Left cardiac atrium (tissue), 4 donors: ENCODE data around the gene GLS2. TPM values are rescaled to one million over a fixed set of nuclear protein-coding genes. Genes with fewer than 3 reads are reported as not detected.
A peak's percentile ranks its signal among the peaks of the same experiment; 100 is the strongest.
"Not testable (repeated sequence)": the region's sequence is repeated elsewhere in the genome, so short reads cannot be mapped to it uniquely, and the experiment has no call there.

ENCODE experiments used
- ATAC-seq, 2 donors: fragments of 200-7000 bp; cut with Tn5 transposase; one replicate each; pipeline ENCODE4 v1.9.1; 2020; ENCODE audit warnings: mild to moderate bottlenecking in 2 of 2, moderate library complexity in 2 of 2
- DNase-seq: peaks from one replicate; pipeline ENCODE4 v3.0.0-alpha.2; 2020
- intact Hi-C, 2 donors: fragments of 100-400 bp; cut with DNase I; formaldehyde crosslinking; loops; one replicate each; pipeline versions ENCODE4 v1.14.1 to v1.15.1; 2022 to 2023
- long read RNA-seq: library from polyadenylated mRNA; unstranded; transcript quantifications from one replicate; pipeline ENCODE4 v2.0.0, GENCODE V29; 2021
- total RNA-seq, 2 donors: library from RNA; stranded (reverse); fragmentation: NEBNext Ultra II Directional; extraction: Animal tissue kit (Norgen Biotek cat#: 25700); gene quantifications; one replicate each; pipeline ENCODE4 v1.2.1, GENCODE V29; 2021
- donor health status: DM: no; HTN: yes; CAD: no.
- donor health status: DM: no; HTN: yes; CAD: no; lungs with severe emphysema.
- donor health status: DM: yes; HTN: yes; CAD: no.
- donor health status: Dilated cardiomyopathy.

Gene GLS2
- total RNA-seq = under 1 TPM; 0.35 to 0.42 TPM
- long read RNA-seq, partial matches to known transcripts = 0 of 2 reads
- long read RNA-seq, other reads (novel, unspliced or antisense) = 2 of 2 reads

DNA sequence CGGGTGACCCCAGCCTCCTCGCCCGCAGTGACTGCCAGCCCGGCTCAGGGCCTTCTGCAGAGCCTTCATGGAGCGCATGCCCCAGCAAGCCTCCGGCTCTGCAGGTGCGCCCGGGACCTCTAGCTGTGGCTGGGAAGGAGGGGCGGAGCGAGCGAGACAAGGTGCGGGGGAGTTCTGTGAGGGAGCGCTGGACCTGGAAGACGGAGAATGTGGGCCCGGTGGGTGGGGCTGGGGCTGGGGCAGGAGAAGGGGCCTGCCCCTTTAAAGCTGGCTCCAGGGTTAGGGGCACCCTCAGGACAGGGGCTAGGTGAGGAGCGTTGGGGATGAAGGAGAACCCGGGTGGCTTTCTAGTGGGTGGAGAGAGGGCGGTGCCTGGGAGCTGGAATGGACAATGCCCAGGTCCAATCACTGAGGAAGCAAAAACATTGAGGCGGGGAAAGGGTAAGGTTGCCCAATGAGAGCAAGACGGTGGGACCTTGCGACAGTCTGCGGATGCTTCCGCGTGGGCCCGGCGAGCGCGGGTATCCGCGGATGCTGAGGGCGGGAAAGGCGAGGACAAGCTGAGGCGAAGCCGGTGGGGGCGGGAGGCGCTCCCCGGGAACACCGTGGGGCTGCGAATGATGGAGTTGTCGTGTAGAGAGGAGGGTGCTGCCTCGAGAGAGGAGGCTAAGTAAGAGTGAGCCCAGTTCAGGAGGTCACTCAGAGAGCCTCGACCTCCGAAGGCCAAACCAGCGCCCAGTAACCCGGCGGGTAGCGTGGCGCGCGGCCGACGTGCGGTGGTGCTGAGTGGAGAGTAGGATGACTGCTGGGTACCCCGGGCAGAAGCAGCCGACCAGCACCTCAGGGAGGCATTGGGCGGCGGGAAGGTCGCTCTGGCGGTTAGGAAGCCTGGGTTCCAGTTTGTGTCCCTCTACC is at the start of gene GLS2:
Gene GLS2 (minus strand): TSS at position 121 of the 915 bp plus-strand sequence. CDS start 43 bp downstream, at position 78.
- DNase-seq (peak; percentile 82), ATAC-seq (peak; percentile 98 to 99)
- intact Hi-C loops = no loop called here

DNA sequence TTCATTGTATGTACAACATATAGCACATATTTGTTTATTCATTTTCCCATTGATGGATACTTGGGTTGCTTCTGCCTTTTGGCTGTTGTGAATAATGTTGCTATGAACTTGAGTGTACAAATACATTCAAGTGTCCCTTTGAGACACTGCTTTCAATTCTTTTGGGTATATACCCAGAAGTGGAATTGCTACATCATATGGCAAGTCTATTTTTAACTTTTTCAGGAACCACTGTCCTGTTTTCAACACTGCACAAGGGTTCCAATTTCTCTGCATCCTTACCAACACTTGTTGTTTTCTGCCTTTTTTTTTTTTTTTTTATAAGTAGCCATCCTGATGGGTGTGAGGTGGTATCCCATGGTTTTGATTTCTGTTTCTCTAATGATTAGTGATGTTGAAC is 49.6 kb upstream of the GLS2 start:
- ATAC-seq = no peak
- intact Hi-C loops = no loop called here
- no peak for DNase-seq

DNA sequence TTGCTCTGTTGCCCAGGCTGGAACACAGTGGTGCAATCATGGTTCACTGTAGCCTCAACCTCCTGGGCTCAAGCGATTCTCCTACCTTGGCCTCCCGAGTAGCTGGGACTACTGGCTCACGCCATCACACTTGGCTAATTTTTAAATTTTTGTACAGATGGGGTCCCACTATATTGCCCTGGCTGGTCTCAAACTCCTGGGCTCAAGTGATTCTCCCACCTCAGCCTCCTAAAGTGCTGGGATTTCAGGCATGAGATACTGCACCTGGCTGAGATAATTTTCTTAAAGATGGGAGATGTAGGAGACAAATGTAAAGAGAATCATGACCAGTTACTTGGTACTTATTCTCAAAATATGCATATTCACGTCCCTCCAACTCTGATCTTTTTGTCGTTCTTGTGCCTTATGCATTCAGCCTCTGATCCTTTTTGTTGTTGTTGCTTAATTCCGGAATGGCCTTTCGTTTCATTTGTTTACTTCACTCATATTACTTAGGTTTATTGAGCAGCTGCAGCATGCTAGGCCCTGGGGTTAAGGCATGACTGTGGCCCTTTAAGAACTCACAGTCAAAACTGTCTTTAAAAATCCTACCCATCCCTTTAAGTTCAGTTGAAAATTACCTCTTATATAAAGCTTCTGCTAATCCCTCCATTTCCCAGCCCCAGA is 42.6 kb upstream of the GLS2 start:
- no peak for ATAC-seq
- no peak for DNase-seq

DNA sequence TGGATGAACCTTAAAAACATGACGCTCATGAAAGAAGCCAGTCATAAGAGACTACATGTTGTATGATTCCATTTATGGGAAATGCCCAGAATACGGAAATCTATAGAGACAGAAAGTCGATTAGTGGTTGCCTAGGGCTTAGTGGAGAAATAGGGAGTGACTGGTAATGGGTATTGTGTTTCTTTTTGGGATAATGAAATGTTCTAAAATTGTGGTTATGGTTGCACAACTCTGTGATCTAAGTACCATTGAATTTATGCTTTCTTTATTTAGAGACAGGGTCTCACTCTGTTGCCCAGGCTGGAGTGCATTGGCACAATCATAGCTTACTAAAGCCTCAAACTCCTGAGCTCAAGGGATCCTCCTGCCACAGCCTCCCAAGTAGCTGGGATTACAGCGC is 41.7 kb upstream of the GLS2 start:
- intact Hi-C loops = no loop called here
- no peak for DNase-seq
- no peak for ATAC-seq

More for the DNA sequence above, 42.6 kb upstream of the GLS2 start:
- intact Hi-C loops = no loop called here

DNA sequence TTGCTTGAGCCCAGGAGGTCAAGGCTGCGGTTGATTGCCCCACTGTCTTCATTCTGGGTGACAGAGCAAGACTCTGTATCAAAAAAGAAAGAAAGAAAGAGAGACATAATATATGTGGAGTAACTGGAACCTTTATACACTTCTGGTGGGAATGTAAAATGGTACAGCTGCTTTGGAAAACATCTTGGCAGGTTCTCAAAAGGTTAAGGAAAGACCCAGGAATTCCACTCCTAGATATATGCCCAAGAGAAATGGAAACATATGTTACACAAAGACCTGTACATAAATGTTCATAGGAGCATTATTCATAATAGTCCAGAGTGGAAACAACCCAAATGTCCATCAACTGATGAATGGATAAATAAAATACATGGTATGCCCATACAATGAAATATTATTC is 40.9 kb upstream of the GLS2 start:
- intact Hi-C loops = no loop called here
- ATAC-seq = no peak
- no peak for DNase-seq

DNA sequence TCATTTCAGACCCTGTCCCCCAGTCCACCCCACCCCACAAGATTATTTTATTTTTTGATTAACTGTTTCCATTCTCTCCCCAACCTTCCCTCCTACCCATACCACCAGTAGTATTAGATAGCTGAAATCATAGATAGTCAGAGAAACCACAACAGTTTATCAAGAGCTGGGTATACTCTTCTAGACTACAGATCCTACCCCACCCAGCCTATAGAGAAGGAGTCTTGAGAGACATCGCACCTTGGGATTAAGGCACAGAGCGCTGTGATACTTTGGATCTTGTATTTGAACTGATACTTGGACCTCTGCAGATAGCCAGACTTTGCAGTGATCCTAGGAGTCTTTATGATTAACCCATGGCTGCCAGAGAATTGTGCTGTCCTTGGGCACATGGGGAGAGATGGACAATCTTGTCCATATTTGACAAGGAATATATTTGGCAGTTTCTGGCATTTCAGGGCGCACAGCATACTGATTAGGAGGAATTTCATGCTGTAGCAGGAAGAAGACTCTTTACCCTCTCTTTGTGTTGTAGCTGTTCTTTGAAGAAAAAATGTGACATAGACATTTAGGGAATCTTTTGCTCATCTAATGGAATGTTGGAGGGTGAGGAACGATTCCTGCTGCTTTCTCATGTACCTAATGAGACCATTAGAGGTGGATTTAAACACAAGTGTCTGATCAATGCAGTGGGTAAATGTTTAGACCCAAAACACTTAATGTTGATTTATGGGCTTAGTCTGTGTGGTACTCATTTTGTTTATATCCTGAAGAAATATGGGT is 34.6 kb upstream of the GLS2 start:
- intact Hi-C loops = loop anchor here in 1 of 2 donors (5.0 kb wide), 1 partner anchor 110 kb away; the partner anchor contains the start of gene BAZ2A
- no peak for DNase-seq
- peak in 1 of 2 donors; percentile 2 for ATAC-seq

DNA sequence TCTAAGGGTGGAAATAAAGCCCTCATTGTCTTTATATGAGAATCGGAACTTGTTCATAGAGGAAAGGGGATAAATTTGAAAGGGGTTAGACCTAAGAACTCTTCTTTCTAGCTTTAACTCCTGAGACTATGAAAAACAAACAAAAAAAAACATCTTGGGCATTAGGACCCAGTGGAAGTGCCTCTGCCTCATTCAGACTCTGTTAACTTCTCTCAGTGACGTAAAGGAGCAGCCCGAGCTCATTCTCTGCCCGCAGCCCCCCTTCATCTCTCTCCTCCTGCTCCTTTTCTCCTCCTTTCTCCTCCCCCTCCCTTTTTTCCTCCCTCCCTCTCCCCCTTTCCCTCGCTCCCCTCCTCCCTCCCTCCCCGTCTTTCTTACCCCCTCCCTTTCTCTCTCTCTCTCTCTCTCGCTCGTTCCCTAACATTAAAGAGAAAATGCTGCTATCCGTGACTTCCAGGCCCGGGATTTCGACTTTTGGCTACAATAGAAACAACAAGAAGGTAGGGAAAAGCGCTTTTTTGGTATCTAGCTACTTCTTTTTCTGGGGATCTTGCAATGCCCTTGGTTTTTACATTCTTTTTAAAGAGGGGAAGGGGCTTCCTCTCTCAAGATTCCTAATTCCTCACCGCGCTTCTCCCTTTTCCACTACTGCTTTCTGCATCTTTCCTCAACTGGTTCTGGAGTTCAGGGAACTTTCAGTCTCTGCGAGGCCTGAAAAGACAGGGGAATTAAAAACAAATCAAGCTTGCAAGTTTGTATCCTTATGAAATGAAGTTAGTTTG is 33.8 kb upstream of the GLS2 start, which contains the start of gene RBMS2:
Gene RBMS2 (plus strand): TSS at position 231 of the 782 bp plus-strand sequence. CDS start 204 bp downstream, at position 435.
- intact Hi-C loops = loop anchor here in 1 of 2 donors (5.0 kb wide), 1 partner anchor 111 kb away; the partner anchor contains the start of gene BAZ2A
- peak; percentile 96 to 98 for ATAC-seq
- peak; percentile 82 for DNase-seq

DNA sequence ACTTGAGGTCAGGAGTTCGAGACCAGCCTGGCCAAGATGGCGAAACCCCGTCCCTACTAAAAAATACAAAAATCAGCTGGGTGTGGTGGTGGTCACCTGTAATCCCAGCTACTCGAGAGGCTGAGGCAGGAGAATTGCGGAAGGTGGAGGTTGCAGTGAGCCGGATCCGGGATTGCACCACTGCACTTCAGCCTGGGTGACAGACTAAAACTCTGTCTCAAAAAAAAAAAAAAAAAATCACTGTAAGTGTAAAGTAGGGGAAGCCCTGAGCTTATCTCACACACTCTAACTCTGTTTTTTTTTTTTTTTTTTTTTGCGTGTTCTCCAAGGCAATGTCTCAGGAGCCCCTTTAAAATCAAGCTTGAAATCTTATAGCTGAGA is 33.2 kb upstream of the GLS2 start:
- DNase-seq (peak; percentile 35), ATAC-seq (peak; percentile 18 to 55)
- intact Hi-C loops = loop anchor here in 1 of 2 donors (5.0 kb wide), 1 partner anchor 111 kb away; the partner anchor contains the start of gene BAZ2A

DNA sequence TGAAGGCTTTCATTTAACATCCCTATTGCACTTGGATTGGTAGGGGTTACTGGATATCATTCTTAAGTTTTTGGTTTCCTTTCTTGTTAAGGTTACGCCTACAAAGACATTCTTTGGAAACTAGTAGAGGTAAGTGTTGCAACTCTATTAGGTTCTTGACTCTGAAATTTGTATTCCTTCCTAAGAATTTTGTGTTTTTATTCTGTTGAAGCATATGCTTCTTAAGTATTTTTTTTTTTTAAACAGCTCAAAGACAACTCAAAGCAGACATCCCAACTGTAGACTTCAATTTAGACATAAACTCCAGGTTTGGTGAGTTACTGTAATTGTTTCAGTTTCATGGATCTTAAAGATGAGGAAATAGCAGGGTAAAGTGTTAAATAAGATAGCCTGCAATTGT is 32.5 kb upstream of the GLS2 start:
- intact Hi-C loops = loop anchor here in 1 of 2 donors (5.0 kb wide), 1 partner anchor 112 kb away; the partner anchor contains the start of gene BAZ2A
- ATAC-seq = peak in 1 of 2 donors; percentile 44
- DNase-seq = no peak

DNA sequence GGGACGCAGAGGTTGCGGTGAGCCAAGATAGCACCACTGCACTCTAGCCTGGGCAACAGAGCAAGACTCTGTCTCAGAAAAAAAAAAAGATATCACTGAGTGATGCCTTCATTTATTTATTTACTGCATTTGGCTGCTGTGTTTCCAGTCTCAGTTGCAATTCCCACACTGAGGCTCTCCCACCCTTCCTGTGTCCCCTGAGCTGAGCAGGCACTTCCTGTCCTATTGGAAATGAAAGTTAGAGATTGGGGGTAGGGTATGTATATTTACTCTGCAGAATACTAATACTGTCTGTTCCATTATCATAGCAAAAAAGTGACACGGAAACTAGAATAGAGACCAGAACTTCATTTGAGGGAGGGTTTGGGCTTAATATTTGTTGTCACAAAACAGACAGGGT is 32.1 kb upstream of the GLS2 start:
- DNase-seq (peak; percentile 43), ATAC-seq (peak in 1 of 2 donors; percentile 20)
- intact Hi-C loops = loop anchor here in 1 of 2 donors (5.0 kb wide), 1 partner anchor 112 kb away; the partner anchor contains the start of gene BAZ2A

DNA sequence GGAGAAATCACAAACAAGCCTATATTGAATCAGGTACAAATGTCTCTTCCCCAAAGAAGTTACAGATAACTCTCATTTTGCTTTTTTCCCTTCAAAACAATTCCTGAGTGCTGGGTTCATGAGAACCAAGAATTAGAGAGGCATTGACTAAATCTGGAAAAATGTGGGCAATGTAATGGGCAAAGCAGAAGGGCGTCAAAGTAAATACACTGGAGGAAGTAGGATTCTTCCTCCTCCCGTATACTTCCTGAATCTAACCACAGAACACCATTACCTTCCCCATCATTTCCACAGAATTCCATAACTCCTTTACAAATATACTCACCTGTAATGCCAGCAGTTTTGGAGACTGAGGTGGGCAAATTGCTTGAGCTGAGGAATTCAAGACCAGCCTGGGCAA is 30.6 kb upstream of the GLS2 start:
- DNase-seq = no peak
- ATAC-seq = no peak
- intact Hi-C loops = no loop called here

DNA sequence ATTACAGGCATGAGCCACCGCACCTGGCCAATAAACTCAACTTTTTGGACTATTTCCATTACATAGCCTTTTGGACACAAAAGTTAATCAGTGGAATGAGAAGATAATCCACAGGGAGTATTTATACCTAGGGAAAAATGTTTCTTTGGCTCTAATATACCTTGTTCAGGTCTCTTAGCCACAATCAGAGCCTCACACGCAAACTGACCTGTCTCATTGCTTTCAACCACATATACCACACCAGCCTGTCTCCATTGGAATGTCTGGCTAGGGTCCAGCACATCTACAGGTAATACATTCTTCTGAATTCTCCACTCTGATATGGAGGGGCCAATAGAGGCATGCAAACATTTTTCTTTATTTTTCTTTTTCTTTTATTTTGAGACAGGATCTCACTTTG is 29.9 kb upstream of the GLS2 start:
- DNase-seq = no peak
- ATAC-seq = no peak
- intact Hi-C loops = loop anchor here in 1 of 2 donors (2.0 kb wide), 1 partner anchor 53 kb away; no protein-coding TSS in a partner anchor

DNA sequence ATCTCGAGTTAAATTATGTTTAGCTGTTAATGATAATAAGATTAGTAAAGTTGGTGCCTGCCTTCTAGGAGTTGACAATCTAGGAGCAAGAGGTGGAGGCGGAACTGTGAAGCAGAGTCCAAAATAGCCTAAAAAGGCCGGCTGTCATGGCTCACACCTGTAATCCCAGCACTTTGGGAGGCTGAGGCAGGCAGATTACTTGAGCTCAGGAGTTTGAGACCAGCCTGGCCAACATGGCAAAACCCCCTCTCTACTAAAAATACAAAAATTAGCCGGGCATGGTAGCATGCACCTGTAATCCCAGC is 26.0 kb upstream of the GLS2 start:
- DNase-seq = not testable (repeated sequence)
- peak; percentile 8 to 18 for ATAC-seq
- intact Hi-C loops = loop anchor here in 1 of 2 donors (2.0 kb wide), 1 partner anchor 59 kb away; no protein-coding TSS in a partner anchor

DNA sequence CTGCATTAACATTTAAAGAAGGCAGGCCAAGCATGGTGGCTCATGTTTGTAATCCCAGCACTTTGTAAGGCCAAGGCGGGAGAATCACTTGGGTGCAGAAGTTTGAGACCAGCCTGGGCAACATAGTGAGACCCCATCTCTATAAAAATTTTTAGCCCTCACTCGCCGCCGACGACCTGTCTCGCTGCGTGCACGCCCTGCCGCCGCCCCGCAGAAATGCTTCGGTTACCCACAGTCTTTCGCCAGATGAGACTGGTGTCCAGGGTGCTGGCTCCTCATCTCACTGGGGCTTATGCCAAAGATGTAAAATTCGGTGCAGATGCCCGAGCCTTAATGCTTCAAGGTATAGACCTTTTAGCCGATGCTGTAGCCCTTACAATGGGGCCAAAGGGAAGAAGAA is 22.8 kb upstream of the GLS2 start:
- DNase-seq = no peak
- no peak for ATAC-seq
- intact Hi-C loops = no loop called here

DNA sequence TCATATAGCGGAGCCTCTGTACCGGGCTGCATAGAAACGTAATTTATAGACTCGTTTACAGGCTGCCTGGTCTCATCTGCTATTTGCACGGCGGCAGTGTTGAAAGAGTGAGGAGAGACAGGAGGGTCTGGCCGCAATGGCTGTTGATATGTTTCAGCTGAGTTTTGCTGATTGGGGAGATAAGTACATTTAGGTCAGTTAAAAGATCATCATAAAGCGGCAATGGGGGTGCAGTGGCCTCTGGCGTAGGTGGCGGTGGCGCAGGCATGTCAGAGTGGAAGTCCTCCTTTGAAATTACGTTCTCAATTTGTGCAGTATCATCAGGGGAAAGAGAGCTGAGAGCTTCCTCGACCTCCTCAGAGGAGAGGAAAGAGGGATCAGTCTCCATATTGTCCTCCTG is 11.9 kb upstream of the GLS2 start:
- intact Hi-C loops, DNase-seq, ATAC-seq: not testable (repeated sequence)

DNA sequence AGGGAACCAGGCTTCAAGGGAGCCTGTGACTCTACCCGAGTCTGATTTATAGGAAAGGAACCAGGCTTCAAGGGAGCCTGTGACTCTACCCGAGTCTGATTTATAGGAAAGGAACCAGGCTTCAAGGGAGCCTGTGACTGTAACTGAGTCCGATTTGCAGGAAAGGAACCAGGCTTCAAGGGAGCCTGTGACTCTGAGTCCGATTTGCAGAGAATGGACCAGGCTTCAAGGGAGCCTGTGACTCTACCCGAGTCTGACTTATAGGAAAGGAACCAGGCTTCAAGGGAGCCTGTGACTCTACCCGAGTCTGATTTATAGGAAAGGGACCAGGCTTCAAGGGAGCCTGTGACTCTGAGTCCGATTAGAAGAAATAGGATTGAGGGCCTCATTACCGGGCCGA is 11.5 kb upstream of the GLS2 start:
- intact Hi-C loops, ATAC-seq, DNase-seq: not testable (repeated sequence)

DNA sequence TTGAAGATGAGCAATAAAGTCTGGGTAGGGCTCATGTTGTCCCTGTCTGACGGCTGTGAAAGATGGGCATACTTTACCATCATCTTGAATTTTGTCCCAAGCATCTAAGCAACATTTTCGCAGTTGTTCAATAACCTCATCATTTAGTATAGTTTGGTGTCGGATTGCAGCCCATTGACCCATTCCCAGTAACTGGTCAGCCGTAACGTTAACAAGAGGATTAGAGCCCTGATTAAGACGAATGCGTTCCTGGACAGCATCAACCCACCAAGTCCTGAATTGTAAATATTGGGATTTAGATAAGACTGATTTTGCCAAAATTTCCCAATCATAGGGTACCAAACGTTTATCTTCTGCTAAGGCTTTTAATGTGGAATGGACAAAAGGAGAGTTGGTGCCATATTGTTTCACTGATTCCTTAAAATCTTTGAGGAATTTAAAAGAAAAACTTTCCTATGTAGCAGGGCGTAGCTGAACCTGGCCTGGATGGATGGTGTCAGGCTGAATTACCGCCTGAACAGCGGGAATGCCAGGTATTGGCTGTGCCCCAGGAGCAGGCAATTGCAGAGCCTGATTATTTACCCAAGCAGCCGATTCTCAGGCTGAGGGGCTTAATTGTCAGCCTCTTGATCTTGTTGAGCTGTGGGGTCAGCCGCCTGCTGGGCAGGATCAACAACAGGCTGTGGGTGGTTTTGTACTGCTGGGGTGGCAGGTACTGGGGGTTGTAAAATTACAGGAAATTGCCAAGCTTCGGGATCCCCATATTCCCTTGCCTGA is 10.4 kb upstream of the GLS2 start:
- ATAC-seq, intact Hi-C loops, DNase-seq: not testable (repeated sequence)
